Measurements from ENCODE around the gene IRF1. TPM values are rescaled to one million over a fixed set of nuclear protein-coding genes. Genes with fewer than 3 reads are reported as not detected.

Gene IRF1
- total RNA-seq, 1 experiment from 2014 or later = 30.1 TPM

DNA sequence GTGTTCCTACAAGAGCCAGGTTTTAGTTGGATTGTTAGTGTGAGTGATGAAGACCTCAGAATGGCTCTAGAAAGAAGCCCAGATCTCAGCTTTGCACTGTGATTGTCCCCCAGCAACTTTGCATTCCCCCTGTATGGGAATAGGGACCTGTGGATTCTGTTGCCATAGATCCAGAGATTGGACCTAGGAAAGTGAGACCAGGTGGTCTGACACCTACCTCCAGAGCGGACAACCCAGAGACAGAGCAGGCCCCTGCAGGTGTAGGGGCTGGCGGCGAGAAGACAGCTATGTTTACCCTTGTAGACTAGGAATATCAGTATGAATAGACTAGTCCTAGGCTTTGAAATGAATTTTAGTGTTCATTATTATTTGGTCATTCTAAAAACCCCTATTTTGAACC, 53.6 kb downstream of the IRF1 start (continued):
- TF ChIP-seq, protein P1, sequence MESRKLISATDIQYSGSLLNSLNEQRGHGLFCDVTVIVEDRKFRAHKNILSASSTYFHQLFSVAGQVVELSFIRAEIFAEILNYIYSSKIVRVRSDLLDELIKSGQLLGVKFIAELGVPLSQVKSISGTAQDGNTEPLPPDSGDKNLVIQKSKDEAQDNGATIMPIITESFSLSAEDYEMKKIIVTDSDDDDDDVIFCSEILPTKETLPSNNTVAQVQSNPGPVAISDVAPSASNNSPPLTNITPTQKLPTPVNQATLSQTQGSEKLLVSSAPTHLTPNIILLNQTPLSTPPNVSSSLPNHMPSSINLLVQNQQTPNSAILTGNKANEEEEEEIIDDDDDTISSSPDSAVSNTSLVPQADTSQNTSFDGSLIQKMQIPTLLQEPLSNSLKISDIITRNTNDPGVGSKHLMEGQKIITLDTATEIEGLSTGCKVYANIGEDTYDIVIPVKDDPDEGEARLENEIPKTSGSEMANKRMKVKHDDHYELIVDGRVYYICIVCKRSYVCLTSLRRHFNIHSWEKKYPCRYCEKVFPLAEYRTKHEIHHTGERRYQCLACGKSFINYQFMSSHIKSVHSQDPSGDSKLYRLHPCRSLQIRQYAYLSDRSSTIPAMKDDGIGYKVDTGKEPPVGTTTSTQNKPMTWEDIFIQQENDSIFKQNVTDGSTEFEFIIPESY (IDR thresholded peaks at IDR 0.05; ENCODE audit: extremely low read depth, insufficient replicate concordance, low read length) = no peak
- TF ChIP-seq RAD21 (IDR thresholded peaks at IDR 0.05; ENCODE audit: low read depth) (no peak), SRF (IDR thresholded peaks at IDR 0.05; ENCODE audit: low read depth) (no peak), YY1 (IDR thresholded peaks at IDR 0.05; ENCODE audit: extremely low read depth, insufficient replicate concordance, low read depth, low read length) (no peak), JUND (IDR thresholded peaks at IDR 0.05) (no peak), CBX3 (IDR thresholded peaks at IDR 0.05; ENCODE audit: low read depth) (no peak)
- TF ChIP-seq, protein P2, sequence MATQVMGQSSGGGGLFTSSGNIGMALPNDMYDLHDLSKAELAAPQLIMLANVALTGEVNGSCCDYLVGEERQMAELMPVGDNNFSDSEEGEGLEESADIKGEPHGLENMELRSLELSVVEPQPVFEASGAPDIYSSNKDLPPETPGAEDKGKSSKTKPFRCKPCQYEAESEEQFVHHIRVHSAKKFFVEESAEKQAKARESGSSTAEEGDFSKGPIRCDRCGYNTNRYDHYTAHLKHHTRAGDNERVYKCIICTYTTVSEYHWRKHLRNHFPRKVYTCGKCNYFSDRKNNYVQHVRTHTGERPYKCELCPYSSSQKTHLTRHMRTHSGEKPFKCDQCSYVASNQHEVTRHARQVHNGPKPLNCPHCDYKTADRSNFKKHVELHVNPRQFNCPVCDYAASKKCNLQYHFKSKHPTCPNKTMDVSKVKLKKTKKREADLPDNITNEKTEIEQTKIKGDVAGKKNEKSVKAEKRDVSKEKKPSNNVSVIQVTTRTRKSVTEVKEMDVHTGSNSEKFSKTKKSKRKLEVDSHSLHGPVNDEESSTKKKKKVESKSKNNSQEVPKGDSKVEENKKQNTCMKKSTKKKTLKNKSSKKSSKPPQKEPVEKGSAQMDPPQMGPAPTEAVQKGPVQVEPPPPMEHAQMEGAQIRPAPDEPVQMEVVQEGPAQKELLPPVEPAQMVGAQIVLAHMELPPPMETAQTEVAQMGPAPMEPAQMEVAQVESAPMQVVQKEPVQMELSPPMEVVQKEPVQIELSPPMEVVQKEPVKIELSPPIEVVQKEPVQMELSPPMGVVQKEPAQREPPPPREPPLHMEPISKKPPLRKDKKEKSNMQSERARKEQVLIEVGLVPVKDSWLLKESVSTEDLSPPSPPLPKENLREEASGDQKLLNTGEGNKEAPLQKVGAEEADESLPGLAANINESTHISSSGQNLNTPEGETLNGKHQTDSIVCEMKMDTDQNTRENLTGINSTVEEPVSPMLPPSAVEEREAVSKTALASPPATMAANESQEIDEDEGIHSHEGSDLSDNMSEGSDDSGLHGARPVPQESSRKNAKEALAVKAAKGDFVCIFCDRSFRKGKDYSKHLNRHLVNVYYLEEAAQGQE (IDR thresholded peaks at IDR 0.05; ENCODE audit: low read depth) = no peak

DNA sequence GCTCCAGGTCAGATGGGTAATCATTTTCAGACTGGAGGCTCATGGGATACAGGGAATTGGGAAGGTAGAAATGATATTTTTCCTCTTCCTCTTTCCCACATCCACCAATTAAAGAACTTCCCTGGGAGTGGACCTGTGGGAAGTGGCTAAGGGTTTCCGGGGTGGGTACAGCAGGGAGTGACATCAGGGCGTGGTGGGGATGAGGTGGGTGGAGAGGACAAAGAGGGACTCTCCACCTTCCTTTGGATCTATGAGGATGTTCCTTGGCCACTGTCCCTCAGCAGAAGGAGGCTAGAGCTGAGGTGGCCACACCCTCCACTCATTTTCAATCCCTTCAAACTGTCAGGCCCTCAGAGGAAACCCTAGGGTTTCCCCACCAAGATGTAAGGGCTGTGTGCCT, 54.7 kb downstream of the IRF1 start:
- ATAC-seq = no peak
- intact Hi-C loops (cut with micrococcal nuclease) = no loop called here
- no TSS peak for BruUV-seq (replicated peaks)
- ChIA-PET POLR2A (interaction anchor here (1.1 to 2.3 kb wide), 2 partner anchors 9 to 54 kb away, joined by 6 to 7 read pairs; partner anchors contain the start of gene IRF1), CTCF (no interaction called here), RAD21 (ENCODE audit: low non-redundant PET in 1 of 2, low total read pairs in 2 of 2, uncharacterized antibody in 2 of 2, unreplicated experiment in 2 of 2) (no interaction called here)
- Histone ChIP-seq H3K4me3 (replicated peaks in 1 of 2; ENCODE audit: low read depth in 1 of 2, low read length in 2 of 2) (no peak overlapping the region), H2AFZ (ENCODE audit: low read depth, low read length, poor library complexity, severe bottlenecking) (no peak overlapping the region), H3K9ac (ENCODE audit: low read length) (no peak overlapping the region), H3K4me1 (ENCODE audit: control insufficient read depth in 1 of 2, insufficient read depth in 2 of 2, low read length in 2 of 2) (peaks cover 4 to 15% of the 10 kb centered on the region in 2 experiments; a peak in 2 of 4 replicates), H3K9me3 (ENCODE audit: control insufficient read depth in 1 of 2, insufficient read depth in 1 of 2, low read depth in 1 of 2, low read length in 2 of 2) (no peaks in the 10 kb centered on the region), H3K36me3 (ENCODE audit: control insufficient read depth in 1 of 2, insufficient read depth in 2 of 2, low read length in 2 of 2) (no peaks in the 10 kb centered on the region), H4K20me1 (ENCODE audit: insufficient read depth) (no peaks in the 10 kb centered on the region), H3K27me3 (ENCODE audit: insufficient read depth, low read length) (no peaks in the 10 kb centered on the region), H3K79me2 (ENCODE audit: insufficient read depth, low read length) (no peaks in the 10 kb centered on the region), H3K4me2 (ENCODE audit: low read length) (no peak overlapping the region), H3K27ac (ENCODE audit: low read depth, low read length) (no peak overlapping the region), H3K9me2 (ENCODE audit: insufficient read depth) (no peaks in the 10 kb centered on the region)
- DNase-seq (ENCODE audit: low read depth, low spot score) = no peak
- TF ChIP-seq YY1 (IDR thresholded peaks at IDR 0.05; ENCODE audit: extremely low read depth, insufficient replicate concordance, low read depth, low read length) (no peak), POLR2AphosphoS5 (IDR thresholded peaks at IDR 0.05; ENCODE audit: low read depth, low read length) (no peak), POLR2A (IDR thresholded peaks at IDR 0.05; ENCODE audit: borderline replicate concordance, extremely low read depth, insufficient read depth, insufficient read length) (no peak), CEBPB (IDR thresholded peaks at IDR 0.05; ENCODE audit: low read depth) (no peak), EZH2phosphoT487 (IDR thresholded peaks at IDR 0.05; ENCODE audit: borderline replicate concordance) (no peak), TCF7L2 (IDR thresholded peaks at IDR 0.05; ENCODE audit: borderline replicate concordance, extremely low read depth, insufficient read depth, insufficient read length) (no peak), ZFX (IDR thresholded peaks at IDR 0.05) (no peak)
- TF ChIP-seq, protein P3, sequence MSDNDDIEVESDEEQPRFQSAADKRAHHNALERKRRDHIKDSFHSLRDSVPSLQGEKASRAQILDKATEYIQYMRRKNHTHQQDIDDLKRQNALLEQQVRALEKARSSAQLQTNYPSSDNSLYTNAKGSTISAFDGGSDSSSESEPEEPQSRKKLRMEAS (IDR thresholded peaks at IDR 0.05) = no peak
- TF ChIP-seq, protein P4, sequence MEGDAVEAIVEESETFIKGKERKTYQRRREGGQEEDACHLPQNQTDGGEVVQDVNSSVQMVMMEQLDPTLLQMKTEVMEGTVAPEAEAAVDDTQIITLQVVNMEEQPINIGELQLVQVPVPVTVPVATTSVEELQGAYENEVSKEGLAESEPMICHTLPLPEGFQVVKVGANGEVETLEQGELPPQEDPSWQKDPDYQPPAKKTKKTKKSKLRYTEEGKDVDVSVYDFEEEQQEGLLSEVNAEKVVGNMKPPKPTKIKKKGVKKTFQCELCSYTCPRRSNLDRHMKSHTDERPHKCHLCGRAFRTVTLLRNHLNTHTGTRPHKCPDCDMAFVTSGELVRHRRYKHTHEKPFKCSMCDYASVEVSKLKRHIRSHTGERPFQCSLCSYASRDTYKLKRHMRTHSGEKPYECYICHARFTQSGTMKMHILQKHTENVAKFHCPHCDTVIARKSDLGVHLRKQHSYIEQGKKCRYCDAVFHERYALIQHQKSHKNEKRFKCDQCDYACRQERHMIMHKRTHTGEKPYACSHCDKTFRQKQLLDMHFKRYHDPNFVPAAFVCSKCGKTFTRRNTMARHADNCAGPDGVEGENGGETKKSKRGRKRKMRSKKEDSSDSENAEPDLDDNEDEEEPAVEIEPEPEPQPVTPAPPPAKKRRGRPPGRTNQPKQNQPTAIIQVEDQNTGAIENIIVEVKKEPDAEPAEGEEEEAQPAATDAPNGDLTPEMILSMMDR (IDR thresholded peaks at IDR 0.05 in 2 of 3, conservative IDR thresholded peaks at IDR 0.05 in 1 of 3; ENCODE audit: borderline replicate concordance in 1 of 3, insufficient read depth in 1 of 3, low read depth in 2 of 3, low read length in 2 of 3) = no peak
- TF ChIP-seq, protein P1 (IDR thresholded peaks at IDR 0.05; ENCODE audit: extremely low read depth, insufficient replicate concordance, low read length) = no peak

Measured in HCT116 (cell line).